Heart left ventricle (tissue), 16 donors: ENCODE data around the gene STXBP6. TPM values are rescaled to one million over a fixed set of nuclear protein-coding genes. Genes with fewer than 3 reads are reported as not detected.

Experiments
- ATAC-seq, 4 donors: fragments of 200-7000 bp; cut with Tn5 transposase; one replicate each; pipeline ENCODE4 v1.9.1; 2020 to 2022; ENCODE audit warnings: moderate library complexity in 4 of 4, mild to moderate bottlenecking in 3 of 4, moderate number of reproducible peaks in 1 of 4
- DNase-seq, 5 donors: peaks; one replicate each; pipeline ENCODE4 v3.0.0-alpha.2; 2020
- H3K27ac ChIP-seq, 12 donors: fragments of 200-600 bp; sonication (generic) in 4 of 12; one replicate each; pipeline versions ENCODE4 v1.5.0 to v1.8.0; 2016 to 2022; ENCODE audit warnings: mild to moderate bottlenecking in 2 of 12
- H3K27me3 ChIP-seq, 9 donors: fragments of 200-600 bp; sonication (generic) in 2 of 9; one replicate each; pipeline versions ENCODE4 v1.5.1 to v1.8.0; 2016 to 2022; ENCODE audit warnings: mild to moderate bottlenecking in 3 of 9
- H3K36me3 ChIP-seq, 9 donors: fragments of 200-600 bp; sonication (generic) in 2 of 9; one replicate each; pipeline versions ENCODE4 v1.5.0 to v1.8.0; 2018 to 2022; ENCODE audit warnings: mild to moderate bottlenecking in 2 of 9
- H3K4me1 ChIP-seq, 12 donors: fragments of 200-600 bp; sonication (generic) in 4 of 12; one replicate each; pipeline versions ENCODE4 v1.5.0 to v1.8.0; 2016 to 2022; ENCODE audit warnings: mild to moderate bottlenecking in 3 of 12
- H3K4me3 ChIP-seq, 12 donors: fragments of 200-600 bp; sonication (generic) in 4 of 12; one replicate each; pipeline versions ENCODE4 v1.5.0 to v1.8.0; 2017 to 2022; ENCODE audit warnings: mild to moderate bottlenecking in 9 of 12, moderate library complexity in 4 of 12
- H3K9me3 ChIP-seq, 12 donors: fragments of 200-600 bp; sonication (generic) in 4 of 12; one replicate each; pipeline versions ENCODE4 v1.5.0 to v1.8.0; 2016 to 2022; ENCODE audit warnings: mild to moderate bottlenecking in 1 of 12
- POLR2A ChIP-seq, 2 donors: fragments of 450-650 bp; IDR thresholded peaks; one replicate each; pipeline ENCODE4 v1.6.1; 2017; ENCODE audit warnings: antibody characterized with exemption in 2 of 2, mild to moderate bottlenecking in 2 of 2, moderate library complexity in 2 of 2
- WGBS, 4 donors: extraction: QIAGEN DNeasy Blood & Tissue Kit in 2 of 4; methylation state at CpG; one replicate each; pipeline versions ENCODE4 v1.1.5 to v1.1.7; 2013 to 2018; 5-methylcytosine and 5-hydroxymethylcytosine counted together
- intact Hi-C, 10 donors: fragments of 100-400 bp; cut with DNase I; formaldehyde crosslinking; loops; one replicate each; pipeline versions ENCODE4 v1.11.1 to v1.14.2; 2022
- polyA plus RNA-seq, 2 donors: library from polyadenylated mRNA; stranded (reverse); fragments of 200-250 nt; gene quantifications; one replicate each; pipeline ENCODE4 v1.2.3, GENCODE V29; 2013
- total RNA-seq, 9 donors: library from RNA; depleted of rRNA in 2 of 9; stranded (reverse); fragments of >200 nt in 2 of 9; fragmentation: NEBNext Ultra II Directional in 3 of 9; extraction: Animal tissue kit (Norgen Biotek cat#: 25700) in 3 of 9; gene quantifications; one replicate each; pipeline versions ENCODE4 v1.1.0 to v1.2.4, GENCODE V29; 2016 to 2023
- TF ChIP-seq, protein P1 (sequence below), 12 donors: fragments of 200-600 bp; sonication (generic) in 4 of 12; IDR thresholded peaks; one replicate each; pipeline versions ENCODE4 v1.5.0 to v1.8.0; 2018 to 2022; ENCODE audit warnings: antibody characterized with exemption in 12 of 12, mild to moderate bottlenecking in 5 of 12
- donor health status: ischemic (EF 13 %, LVEDD 7.1; RV severe dilation, severe dysfunction).
- donor health status: healthy with polysubstance abuse.
- donor health status: DM: no; HTN: yes; CAD: no.
- donor health status: DM: no; HTN: no; CAD: no.
- donor health status: ischemic (EF 25% LVEDD 6.9; RV normal size, moderate dysfunction).
- donor health status: ischemic (EF 25% LVEDD 5.7; RV mildly dilated, moderate dysfunction).
- donor health status: healthy.
- donor health status: DM: yes; HTN: yes; CAD: no.
- donor health status: ischemic (EF 35%, LVEDD 5.7; RV mildly dilated, moderate dysfunction).
- donor health status: nonischemic (EF 11% LVEDD 7.7; RV severe dilation, severe dysfunction).
- donor health status: DM: yes; HTN: yes; CAD: no.
- donor health status: PGD.
- donor health status: ischemic (EF 29% LVEDD 5.4; RV normal size, mild dysfunction).
- donor health status: nonischemic (EF 23%, LVEDD 6.1; RV moderate dilation, normal function).

The STXBP6 gene
- total and polyA plus RNA-seq, 11 donors, result 12.5 to 57.3 (median 23.7) TPM

DNA sequence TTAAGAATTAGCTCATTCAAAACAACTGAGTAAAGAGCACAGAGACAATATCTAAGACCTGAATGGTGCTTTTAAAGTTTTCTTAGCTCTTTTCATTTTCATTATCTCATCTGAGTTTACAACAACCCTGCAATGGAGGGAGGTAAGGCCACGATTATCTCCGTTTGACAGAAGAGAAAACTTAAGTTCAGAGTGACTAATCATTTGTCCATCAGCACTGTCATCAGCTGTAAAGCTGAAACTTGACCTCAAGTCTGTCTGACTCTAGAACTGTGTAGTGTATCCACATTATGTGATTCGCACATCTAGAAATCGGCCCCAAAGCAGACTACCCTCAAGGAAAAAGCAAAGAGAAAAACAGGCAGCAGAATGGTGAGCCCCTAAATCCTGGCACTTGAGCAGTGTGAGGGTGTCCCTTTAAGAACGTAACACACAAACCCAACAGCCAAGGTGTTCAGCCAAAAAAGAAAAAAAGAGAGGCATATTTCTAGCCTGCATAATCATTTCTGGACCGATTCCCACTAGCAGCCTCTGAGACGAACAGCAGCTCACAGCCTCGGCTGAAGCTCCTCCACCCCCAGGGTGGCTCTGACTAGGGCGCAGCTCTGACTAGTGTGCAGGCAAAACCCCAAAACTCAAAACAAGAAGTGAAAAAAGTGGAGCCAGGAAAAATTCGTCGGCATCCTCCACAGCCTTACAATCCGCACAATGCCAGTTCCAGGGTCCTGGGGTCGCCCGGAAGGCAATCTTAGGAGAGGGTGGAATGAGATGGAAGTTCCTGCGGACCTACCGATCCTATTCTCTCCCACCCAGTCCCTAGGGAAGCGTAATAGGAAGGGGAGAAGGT is 1.6 kb downstream of the STXBP6 start:
- DNase-seq (peak; percentile 45 to 70 (median 64)), ATAC-seq (peak; percentile 59 to 80 (median 68))
- no peaks in the 10 kb centered on the region for H3K9me3 ChIP-seq
- TF ChIP-seq, protein P1, sequence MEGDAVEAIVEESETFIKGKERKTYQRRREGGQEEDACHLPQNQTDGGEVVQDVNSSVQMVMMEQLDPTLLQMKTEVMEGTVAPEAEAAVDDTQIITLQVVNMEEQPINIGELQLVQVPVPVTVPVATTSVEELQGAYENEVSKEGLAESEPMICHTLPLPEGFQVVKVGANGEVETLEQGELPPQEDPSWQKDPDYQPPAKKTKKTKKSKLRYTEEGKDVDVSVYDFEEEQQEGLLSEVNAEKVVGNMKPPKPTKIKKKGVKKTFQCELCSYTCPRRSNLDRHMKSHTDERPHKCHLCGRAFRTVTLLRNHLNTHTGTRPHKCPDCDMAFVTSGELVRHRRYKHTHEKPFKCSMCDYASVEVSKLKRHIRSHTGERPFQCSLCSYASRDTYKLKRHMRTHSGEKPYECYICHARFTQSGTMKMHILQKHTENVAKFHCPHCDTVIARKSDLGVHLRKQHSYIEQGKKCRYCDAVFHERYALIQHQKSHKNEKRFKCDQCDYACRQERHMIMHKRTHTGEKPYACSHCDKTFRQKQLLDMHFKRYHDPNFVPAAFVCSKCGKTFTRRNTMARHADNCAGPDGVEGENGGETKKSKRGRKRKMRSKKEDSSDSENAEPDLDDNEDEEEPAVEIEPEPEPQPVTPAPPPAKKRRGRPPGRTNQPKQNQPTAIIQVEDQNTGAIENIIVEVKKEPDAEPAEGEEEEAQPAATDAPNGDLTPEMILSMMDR (IDR thresholded peaks at IDR 0.05), result no peak
- TF ChIP-seq POLR2A (IDR thresholded peaks at IDR 0.05), result no peak
- H3K4me1 ChIP-seq, result peaks cover 4 to 59% (median 14%) of the 10 kb centered on the region in 12 donors
- H3K36me3 ChIP-seq, result no peaks in the 10 kb centered on the region
- 9 to 15% (median 14%) methylated on average over 17 of the region's 17 CpGs for WGBS, 4 donors
- peaks cover 0 to 47% (median 0%) of the 10 kb centered on the region in 9 donors for H3K27me3 ChIP-seq
- intact Hi-C loops, result loop anchor here in 8 of 10 donors (5.0 to 10.0 kb wide), 10 partner anchors 36 to 314 kb away; no protein-coding TSS in a partner anchor
- peak overlapping the region; percentile 56 to 93 (median 85) for H3K27ac ChIP-seq
- H3K4me3 ChIP-seq, result peak overlapping the region; percentile 65 to 90 (median 76)

DNA sequence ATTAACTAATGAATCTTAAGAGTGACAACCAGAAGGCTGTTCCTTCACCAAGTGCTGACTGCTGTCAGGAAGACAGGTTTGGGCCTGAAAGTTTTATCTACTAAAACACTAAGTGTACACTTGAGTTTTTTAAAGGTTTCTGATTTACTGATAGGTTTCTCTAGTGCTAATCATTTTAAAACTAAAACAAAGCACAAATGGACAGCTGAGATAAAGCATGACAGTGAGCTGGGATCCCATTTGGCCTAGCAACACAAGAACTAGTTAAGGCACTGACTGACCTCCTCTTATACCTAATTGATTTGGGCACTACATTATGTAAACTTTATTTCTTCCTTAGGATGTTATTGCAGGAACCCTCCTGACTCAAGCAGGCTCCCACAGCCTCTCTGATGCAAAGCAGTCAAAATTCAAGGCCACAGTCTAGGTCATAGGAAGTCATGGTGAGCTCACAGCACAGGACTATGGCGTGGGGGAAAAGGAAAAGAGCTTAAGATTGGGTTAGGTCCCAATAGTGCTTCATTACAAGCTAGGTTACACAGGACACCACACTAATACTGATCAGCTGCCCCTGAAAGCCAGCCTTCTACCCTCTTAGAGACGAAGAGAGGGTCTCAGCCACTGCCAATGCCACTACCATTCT is 3.5 kb downstream of the STXBP6 start:
- H3K27ac ChIP-seq, result peak overlapping the region in 8 of 12 donors; percentile 8 to 82 (median 32)
- WGBS, 4 donors, result 64 to 79% (median 74%) methylated on average over 2 of the region's 2 CpGs
- ATAC-seq (peak in 1 of 4 donors; percentile 25), DNase-seq (no peak)
- TF ChIP-seq, protein P1 (IDR thresholded peaks at IDR 0.05), result no peak
- TF ChIP-seq POLR2A (IDR thresholded peaks at IDR 0.05), result no peak
- peaks cover 0 to 32% (median 0%) of the 10 kb centered on the region in 9 donors for H3K27me3 ChIP-seq
- intact Hi-C loops, result loop anchor here in 8 of 10 donors (2.0 to 10.0 kb wide), 11 partner anchors 34 to 312 kb away; no protein-coding TSS in a partner anchor
- H3K36me3 ChIP-seq, result no peaks in the 10 kb centered on the region
- H3K4me1 ChIP-seq, result peaks cover 4 to 73% (median 21%) of the 10 kb centered on the region in 12 donors
- H3K9me3 ChIP-seq, result no peaks in the 10 kb centered on the region
- no peak overlapping the region for H3K4me3 ChIP-seq

DNA sequence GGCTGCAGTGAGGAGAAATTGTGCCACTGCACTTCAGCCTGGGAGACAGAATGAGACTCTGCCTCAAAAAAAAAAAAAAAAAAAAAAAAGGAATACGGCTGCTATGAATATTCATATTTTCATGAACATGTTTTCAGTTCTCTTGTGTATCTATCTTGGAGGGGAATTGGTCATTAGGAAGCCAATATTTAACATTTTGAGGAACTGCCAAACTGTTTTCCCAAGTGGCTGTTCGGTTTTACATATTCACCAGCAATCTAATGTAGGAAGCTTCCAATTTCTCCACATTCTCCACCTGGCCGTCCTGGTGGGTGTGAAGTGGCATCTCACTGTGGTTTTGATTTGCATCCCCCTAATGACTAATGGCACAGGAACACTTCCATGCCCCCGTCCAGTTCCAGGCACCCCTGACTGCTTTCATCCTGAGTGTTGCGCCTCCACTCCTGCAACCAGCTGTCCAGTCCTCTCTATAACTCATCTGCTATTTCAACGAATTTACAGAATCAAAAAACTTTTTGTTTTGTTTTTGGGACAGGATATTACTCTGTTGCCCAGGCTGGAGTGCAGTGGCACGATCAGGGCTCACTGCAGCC is 5.7 kb downstream of the STXBP6 start:
- TF ChIP-seq, protein P1 (IDR thresholded peaks at IDR 0.05), result no peak
- TF ChIP-seq POLR2A (IDR thresholded peaks at IDR 0.05), result no peak
- 65 to 76% (median 72%) methylated on average over 7 of the region's 7 CpGs for WGBS, 4 donors
- intact Hi-C loops, result loop anchor here in 9 of 10 donors (2.0 to 10.0 kb wide), 8 partner anchors 79 to 309 kb away; no protein-coding TSS in a partner anchor
- no peak for DNase-seq
- Histone ChIP-seq H3K27ac (peak overlapping the region in 1 of 12 donors; percentile 41), H3K4me3 (no peak overlapping the region), H3K9me3 (no peaks in the 10 kb centered on the region), H3K4me1 (peaks cover 0 to 82% (median 17%) of the 10 kb centered on the region in 12 donors), H3K27me3 (peaks cover 0 to 15% (median 0%) of the 10 kb centered on the region in 9 donors), H3K36me3 (no peaks in the 10 kb centered on the region)
- no peak for ATAC-seq
